Mammary epithelial cell (primary cell): ENCODE data around the gene RTN4IP1.

ENCODE experiments used
- EZH2 ChIP-seq: IDR thresholded peaks from 2 replicates; pipeline ENCODE4 v1.6.1; 2012; ENCODE audit warnings: low read length, inconsistent platforms, borderline replicate concordance
- TF ChIP-seq, protein P1 (sequence below), 2 donors: IDR thresholded peaks in 1 of 2; conservative IDR thresholded peaks in 1 of 2; 2 replicates each; pipeline ENCODE4 v1.5.1; 2011 to 2012; ENCODE audit warnings: inconsistent platforms in 2 of 2, low read length in 2 of 2, mild to moderate bottlenecking in 2 of 2, control low read depth in 1 of 2, low read depth in 1 of 2; ENCODE audit not compliant: insufficient read depth in 1 of 2; ENCODE audit errors: extremely low read depth in 1 of 2

DNA sequence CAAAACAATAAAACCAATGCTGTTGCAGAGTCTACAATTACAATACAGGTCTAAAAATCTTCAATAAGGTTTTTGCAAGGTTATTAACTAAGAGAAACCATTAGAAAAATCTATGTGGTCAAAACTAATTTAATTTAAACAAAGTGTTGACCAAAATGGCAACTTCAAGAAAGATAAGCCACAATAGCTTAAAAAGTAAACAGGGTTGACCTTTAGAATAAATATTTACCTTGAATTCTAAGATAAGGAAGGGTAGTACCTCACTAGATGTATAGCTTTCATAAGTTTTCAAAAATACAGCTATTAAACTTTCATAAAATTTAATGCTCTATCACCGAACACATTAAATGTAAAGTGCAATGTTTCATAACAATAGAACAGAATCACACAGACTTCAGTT, 11.4 kb downstream of the RTN4IP1 start:
- TF ChIP-seq, protein P1, sequence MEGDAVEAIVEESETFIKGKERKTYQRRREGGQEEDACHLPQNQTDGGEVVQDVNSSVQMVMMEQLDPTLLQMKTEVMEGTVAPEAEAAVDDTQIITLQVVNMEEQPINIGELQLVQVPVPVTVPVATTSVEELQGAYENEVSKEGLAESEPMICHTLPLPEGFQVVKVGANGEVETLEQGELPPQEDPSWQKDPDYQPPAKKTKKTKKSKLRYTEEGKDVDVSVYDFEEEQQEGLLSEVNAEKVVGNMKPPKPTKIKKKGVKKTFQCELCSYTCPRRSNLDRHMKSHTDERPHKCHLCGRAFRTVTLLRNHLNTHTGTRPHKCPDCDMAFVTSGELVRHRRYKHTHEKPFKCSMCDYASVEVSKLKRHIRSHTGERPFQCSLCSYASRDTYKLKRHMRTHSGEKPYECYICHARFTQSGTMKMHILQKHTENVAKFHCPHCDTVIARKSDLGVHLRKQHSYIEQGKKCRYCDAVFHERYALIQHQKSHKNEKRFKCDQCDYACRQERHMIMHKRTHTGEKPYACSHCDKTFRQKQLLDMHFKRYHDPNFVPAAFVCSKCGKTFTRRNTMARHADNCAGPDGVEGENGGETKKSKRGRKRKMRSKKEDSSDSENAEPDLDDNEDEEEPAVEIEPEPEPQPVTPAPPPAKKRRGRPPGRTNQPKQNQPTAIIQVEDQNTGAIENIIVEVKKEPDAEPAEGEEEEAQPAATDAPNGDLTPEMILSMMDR (conservative IDR thresholded peaks at IDR 0.05 in 1 of 2, IDR thresholded peaks at IDR 0.05 in 1 of 2; ENCODE audit: extremely low read depth in 1 of 2, insufficient read depth in 1 of 2, low read depth in 1 of 2, low read length in 2 of 2), result no peak
- TF ChIP-seq EZH2, result no peak
